ENCODE measurements around the gene CACNA1A.

The CACNA1A gene

DNA sequence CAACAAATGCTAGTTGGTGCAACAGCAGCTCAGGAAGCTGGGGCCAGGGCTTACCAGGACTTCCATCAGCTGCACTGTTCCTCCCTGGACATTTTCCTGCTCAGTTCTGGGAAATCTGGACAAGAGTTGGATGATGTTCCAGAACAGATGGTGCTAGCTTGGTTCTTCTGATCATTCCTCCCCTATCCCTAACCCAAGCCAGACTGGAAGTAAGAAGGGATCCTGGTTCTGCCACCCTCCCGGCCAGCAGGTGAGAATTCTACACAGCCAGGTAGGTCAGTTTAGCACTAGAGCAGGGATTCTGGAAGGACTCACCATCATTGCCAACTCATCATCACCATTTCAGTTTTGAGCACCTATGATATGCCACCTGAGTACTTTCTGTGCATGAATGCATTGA lies 30.2 kb downstream of the CACNA1A start:
- no peak for TF ChIP-seq CTCF (conservative IDR thresholded peaks at IDR 0.05; ENCODE audit: low read length)
- H3K4me3 ChIP-seq (ENCODE audit: low read length), result no peak overlapping the region
- DNase-seq (ENCODE audit: low read depth), result no peak

- no peak for TF ChIP-seq CTCF (conservative IDR thresholded peaks at IDR 0.05; ENCODE audit: low read length)
- no peak overlapping the region for H3K4me3 ChIP-seq (ENCODE audit: low read length)
- DNase-seq (ENCODE audit: low read depth), result no peak
Measured at GRCh38 chr19:13475044-13475443, 31.2 kb downstream of the CACNA1A start.

DNA sequence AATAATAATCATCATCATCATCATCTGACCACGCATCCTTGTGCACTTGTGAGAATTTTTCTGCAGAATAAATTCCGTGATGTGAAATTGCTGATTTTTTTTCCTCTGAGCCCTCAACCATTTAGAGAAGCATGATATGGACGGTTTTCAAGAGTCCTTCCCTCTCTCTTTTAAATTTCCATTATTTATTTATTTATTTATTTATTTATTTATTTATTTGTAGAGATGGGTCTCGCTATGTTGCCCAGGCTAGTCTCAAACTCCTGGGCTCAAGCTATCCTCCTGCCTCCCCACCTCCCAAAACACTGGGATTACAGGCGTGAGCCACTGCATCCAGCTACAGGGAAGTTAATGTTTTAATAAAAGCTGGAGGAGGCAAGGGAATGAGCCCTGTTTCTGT lies 39.6 kb downstream of the CACNA1A start:
- DNase-seq (ENCODE audit: low read depth), result no peak
- H3K4me3 ChIP-seq (ENCODE audit: low read length), result no peak overlapping the region
- no peak for TF ChIP-seq CTCF (conservative IDR thresholded peaks at IDR 0.05; ENCODE audit: low read length)

GRCh38 chr19:13463296-13463695 lies 43.0 kb downstream of the CACNA1A start:
- peak; percentile 9 for DNase-seq (ENCODE audit: low read depth)
- no peak for TF ChIP-seq CTCF (conservative IDR thresholded peaks at IDR 0.05; ENCODE audit: low read length)
- no peak overlapping the region for H3K4me3 ChIP-seq (ENCODE audit: low read length)

GRCh38 chr19:13461536-13461935 lies 44.7 kb downstream of the CACNA1A start:
- no peak for DNase-seq (ENCODE audit: low read depth)
- no peak for TF ChIP-seq CTCF (conservative IDR thresholded peaks at IDR 0.05; ENCODE audit: low read length)
- H3K4me3 ChIP-seq (ENCODE audit: low read length), result no peak overlapping the region

- no peak for TF ChIP-seq CTCF (conservative IDR thresholded peaks at IDR 0.05; ENCODE audit: low read length)
- H3K4me3 ChIP-seq (ENCODE audit: low read length), result no peak overlapping the region
- DNase-seq (ENCODE audit: low read depth), result no peak
Measured at GRCh38 chr19:13460045-13460444, 46.2 kb downstream of the CACNA1A start.

GRCh38 chr19:13459351-13459750 lies 46.9 kb downstream of the CACNA1A start:
- no peak overlapping the region for H3K4me3 ChIP-seq (ENCODE audit: low read length)
- no peak for DNase-seq (ENCODE audit: low read depth)
- no peak for TF ChIP-seq CTCF (conservative IDR thresholded peaks at IDR 0.05; ENCODE audit: low read length)

All from AG10803 (cell line).